HG02759 (cell line): Measurements from ENCODE around the gene TNS3.

Experiments
- ATAC-seq: cut with Tn5 transposase; IDR thresholded peaks from one replicate; pipeline ENCODE4 v1.9.1; 2021; ENCODE audit warnings: mild to moderate bottlenecking, moderate library complexity; ENCODE audit not compliant: unreplicated experiment

Gene TNS3

GRCh38 chr7:47582764-47583738 is 1.1 kb upstream of the TNS3 start:
- no peak for ATAC-seq

DNA sequence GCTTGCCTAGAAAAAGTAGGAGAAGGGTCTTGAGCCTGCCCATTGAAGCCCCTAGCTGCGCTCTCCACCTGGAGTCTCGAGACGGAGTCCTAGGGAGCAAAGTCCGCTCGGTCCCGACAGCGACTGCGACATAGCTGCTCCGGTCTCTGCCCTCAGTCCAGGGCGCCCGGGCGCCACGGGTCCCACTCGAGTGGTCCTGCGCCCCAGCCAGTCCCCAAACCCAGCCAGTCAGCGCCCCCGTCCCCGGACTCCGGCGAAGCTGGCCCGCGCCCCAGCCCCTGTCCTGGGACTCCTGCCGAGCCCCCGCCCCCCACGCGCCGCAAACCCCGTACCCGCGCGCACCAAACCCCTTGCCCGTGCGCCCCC is 490 bp downstream of the TNS3 start:
- no peak for ATAC-seq

- ATAC-seq, result no peak
Measured at GRCh38 chr7:47580811-47581331, 1.0 kb downstream of the TNS3 start.

DNA sequence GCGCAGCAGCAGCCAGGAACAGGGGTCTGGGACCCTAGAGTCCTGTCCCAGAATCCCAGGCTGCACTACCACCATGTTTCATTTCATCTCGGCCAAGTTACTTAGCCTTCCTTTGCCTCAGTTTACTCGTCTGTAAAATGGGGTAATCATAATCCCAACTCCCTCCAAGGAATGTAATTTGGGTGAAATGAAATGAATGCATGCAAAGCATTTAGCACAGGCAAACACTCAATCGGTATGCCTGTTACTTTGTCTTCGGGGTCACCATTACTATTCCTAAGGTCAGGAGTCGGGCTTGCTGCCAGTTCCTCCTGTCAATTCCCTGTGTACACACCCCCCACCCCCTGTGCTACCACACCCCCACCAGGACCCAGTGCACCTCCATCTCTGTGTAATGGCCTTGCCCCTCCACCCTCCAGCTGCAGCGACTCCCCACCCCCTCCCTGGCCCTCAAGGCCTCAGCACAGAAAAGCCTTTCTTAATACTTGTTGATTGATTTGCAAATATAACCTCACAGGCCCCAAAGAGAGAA is 1.7 kb downstream of the TNS3 start:
- no peak for ATAC-seq

GRCh38 chr7:47579458-47579857 is 2.5 kb downstream of the TNS3 start:
- ATAC-seq, result no peak

DNA sequence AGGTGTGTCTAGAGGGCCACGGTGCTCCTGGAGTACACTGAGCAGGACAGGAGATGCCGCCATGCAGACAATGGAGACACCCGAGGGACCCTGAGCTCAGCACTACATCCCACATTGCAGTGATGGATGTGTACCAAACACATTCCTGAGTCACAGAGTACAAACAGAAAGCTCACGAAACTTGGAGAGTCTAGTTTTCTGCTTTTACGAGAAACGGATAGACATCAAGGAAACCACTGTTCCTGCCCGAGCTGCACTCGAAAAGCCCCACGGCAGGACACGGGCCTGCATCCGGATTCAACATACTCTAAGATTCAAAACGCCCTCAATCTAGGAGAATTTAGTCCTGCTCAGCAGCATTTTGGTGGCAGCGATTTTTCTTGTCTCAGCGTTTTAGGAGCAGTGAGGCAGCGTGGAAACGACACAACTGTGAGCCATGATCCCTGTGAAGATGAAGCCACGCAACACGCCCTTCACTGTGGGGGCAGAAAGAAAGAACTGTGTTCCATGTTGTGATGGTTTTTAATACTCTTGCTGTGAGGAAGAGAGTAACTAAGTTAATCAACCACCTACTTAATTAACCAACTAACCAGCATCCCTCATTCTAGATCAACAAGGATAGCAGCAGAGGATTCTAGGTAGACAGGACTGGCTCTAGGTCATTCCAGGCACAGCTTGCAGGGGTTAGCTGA is 3.2 kb downstream of the TNS3 start:
- ATAC-seq, result no peak

DNA sequence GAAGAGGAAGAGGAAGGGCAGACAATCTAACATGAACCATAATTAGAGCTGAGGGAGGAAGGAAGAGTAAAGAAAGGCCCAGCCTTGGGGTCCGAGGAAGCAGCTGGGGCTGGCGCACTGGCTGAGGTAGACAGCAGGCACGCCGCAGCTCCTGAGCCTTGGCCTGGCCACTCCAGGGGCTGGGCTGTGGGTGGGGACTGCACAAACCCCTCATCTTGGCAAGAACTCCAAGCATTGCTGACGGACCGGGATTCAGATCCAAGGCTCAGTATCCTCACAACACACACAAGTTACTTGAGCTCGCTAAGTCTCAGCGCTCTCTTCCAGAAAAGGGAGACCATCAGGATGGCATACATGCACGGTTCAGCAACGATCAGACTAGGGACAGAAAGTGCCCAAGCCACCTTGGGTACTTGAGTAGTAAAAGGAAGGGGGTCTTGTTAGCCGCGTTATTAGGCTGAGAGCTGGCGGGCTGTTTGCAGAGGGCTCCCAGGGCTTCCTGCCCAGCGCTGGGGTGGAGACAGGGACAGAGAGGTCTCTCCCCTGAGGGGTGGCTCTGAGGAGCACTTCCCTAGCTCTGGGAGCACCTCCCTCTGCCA is 4.5 kb downstream of the TNS3 start:
- ATAC-seq, result no peak

DNA sequence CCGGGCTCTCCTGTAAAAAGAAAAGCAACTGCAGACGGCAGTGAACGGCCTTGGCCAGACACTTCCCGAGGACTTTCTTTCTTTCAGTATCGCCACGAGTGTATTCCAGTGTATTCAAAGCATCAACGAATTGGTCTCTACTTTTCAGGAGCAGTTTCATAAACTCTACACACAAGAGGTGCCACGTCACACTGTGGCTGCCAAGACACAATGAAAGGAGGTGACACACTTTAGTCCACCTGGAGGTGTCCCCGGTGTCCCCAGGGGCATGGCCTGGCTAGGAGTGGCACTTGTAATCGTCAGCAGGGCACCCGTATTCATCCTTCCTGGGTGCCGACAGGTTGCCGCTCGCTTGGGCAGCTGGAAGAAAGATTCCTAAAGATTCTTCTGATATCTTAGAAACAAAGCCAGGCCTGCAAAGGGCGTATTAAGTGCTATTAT is 5.0 kb downstream of the TNS3 start:
- ATAC-seq, result no peak

- no peak for ATAC-seq
Measured at GRCh38 chr7:47576031-47576865, 5.7 kb downstream of the TNS3 start.

- peak; percentile 61 for ATAC-seq
Measured at GRCh38 chr7:47574482-47575329, 7.2 kb downstream of the TNS3 start.

DNA sequence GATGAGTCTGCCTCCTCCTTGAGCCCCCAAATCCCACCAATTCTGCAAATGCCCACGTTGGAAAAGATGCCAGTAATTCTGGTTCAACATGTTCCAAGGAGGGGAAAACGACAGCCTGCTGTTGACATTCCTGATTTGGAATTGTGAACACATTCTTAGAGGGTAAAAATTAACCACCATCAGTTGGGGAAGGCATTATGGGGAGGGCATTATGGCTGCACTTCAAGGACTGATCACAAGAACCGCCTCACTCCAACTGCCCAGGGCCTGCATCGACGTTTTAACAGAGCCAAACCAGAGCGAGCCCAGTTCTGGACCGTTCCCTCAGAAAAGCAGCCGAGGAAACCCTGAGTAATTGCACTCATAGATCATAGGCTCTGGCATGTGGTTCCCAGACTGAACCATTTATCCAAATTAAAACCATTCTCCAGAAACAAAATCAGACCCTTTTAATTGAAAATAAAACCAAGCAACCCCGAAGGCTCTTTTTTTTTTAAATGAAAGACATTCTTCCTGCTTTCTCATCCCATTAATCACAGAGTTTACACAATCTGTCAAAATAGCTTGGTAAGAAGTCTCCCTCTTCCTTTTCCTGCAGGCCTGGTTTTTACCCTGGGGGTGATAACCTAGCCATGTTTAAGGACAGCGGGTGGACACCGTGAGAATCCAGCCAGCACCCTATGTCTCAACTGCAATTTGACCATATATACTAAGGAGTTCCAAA is 8.0 kb downstream of the TNS3 start:
- ATAC-seq, result no peak

GRCh38 chr7:47572939-47573757 is 8.8 kb downstream of the TNS3 start:
- ATAC-seq, result no peak

GRCh38 chr7:47572094-47572445 is 9.8 kb downstream of the TNS3 start:
- no peak for ATAC-seq

- peak; percentile 52 for ATAC-seq
Measured at GRCh38 chr7:47571331-47572093, 10.4 kb downstream of the TNS3 start.

GRCh38 chr7:47570649-47571050 is 11.3 kb downstream of the TNS3 start:
- no peak for ATAC-seq

GRCh38 chr7:47568547-47568946 is 13.4 kb downstream of the TNS3 start:
- ATAC-seq, result no peak

DNA sequence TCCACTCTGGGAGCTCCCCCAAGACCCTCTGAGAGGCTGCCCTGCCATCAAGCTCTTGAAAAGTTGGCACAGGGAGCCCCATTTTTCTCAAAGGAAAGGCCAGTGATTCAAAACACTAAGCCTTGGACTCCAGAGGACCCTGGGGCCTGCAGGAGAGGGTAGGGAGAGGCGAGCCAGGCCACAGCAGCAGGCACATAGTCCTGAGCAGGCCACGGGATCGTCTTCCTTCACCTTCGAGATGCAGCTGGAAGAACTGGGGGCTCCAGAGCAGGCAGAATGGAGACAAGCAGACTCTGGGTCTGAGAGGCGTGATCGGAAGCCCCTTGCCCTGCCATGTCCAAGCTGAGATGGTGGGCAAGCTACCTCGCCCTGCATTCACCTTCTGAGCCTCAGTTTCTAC is 13.9 kb downstream of the TNS3 start:
- ATAC-seq, result no peak
